SKM-1 (cell line): ENCODE measurements around the gene STPG3.

Experiments
- DNase-seq: peaks from one replicate; lab custom pipeline; 2025; ENCODE audit not compliant: unreplicated experiment; lab: John Stamatoyannopoulos, UW

STPG3 gene

DNA sequence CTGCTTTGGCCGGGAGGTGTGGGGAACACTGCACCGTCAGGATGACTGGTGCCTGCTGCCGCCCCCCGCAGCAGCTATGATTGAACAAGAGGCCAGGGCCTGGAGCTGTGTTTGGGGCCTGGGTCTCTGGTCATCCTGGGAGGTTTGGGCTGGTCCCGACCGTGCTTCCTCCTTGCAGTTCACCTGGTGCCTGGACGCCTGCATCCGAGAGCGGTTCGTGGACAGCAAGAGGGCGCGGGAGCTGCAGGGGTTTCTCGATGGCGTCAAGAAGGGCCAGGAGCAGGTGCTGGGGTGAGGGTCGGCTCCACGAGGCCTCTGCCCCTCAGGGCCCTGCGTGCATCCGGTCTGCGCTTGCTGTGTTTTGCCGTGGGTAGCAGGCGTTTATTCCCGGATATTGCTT, 13.0 kb downstream of the STPG3 start:
- no peak for DNase-seq

DNA sequence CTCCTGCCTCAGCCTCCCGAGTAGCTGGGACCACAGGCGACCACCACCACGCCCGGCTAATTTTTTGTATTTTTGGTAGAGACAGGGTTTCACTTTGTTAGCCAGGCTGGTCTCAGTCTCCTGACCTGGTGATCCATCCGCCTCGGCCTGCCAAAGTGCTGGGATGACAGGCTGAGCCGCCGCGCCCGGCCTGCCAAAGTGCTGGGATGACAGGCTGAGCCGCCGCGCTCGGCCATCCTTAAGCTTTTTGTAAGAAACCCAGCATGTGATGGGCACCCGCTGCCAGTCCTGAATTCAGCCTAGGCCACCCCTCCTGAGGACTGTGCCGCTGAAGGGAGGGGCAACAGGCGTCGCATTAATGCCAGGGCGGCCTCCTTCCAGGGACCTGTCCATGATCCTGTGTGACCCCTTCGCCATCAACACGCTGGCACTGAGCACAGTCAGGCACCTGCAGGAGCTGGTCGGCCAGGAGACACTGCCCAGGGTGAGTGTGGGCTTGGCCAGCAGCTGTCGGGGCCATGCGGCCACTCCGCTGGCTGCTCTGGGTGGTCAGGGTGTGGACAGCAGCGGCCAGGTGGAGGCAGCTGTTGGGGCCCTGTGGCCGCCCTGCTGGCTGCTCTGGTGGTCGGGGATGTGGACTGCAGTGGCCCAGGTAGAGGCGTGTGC, 14.5 kb downstream of the STPG3 start:
- DNase-seq = no peak

DNA sequence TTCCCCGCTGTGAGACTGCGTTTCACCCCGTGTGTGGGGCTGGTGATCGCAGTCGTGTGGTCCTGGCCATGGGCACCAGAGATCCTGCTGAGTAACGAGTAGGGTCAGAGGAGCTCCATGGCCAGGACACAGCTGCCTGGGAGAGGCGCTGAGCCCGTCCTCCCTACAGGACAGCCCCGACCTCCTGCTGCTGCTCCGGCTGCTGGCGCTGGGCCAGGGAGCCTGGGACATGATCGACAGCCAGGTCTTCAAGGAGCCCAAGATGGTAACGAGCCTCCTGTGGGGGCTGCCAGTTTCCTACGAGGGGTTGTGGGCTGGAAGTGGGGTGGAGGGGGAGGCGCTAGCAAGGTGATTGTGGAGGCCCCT, 15.1 kb downstream of the STPG3 start:
- DNase-seq = no peak

DNA sequence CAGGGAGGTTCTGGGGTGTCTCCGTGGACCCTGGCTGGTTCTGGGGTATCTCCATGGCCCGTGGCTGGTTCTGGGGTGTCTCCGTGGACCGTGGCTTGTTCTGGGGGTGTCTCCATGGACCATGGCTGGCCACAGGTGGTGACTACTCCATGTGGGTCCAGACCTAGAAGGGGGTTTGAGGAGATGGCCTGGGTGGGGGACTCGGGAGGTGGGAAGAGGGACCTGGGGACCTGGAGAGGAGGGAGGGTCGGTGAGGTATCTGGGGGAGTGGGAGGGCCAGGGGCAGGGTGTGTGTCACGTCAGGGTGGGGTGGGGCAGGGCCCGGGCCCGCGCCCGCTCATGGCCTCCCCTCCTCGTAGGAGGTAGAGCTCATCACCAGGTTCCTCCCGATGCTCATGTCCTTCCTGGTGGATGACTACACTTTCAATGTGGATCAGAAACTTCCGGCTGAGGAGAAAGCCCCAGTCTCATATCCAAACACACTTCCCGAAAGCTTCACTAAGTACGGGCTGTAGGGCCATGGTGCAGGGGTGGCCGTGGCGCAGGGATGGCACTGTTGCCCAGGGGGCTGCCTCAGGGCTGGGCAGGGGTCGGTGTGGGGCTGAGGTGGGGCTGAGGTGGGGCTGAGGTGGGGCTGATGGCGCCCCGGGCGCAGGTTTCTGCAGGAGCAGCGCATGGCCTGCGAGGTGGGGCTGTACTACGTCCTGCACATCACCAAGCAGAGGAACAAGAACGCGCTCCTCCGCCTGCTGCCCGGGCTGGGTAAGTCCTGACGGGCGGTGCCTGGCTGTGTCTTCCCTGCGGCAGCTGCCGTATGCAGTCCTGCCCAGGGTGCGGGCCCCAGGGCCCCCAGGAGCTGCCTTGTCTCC, 15.7 kb downstream of the STPG3 start:
- DNase-seq = no peak

DNA sequence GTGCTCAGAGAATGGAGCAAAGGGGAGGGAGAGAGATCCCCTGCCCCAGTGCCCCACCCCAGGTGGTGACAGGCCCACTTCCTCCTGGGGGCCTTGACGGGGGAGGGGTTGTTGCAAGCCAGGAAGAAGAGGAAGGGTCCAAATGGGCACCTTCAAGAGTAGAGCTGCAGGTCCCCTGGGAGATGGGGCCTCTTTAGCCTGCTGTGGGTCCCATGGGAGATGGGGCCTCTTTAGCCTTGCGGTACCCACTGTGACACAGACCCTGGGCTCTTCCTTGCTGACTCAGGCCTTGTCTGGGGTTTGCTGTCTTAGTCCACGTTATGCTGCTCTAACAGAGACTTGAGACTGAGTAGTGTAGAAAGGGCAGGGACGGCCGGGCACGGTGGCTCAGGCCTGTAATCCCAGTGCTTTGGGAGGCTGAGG, 16.9 kb downstream of the STPG3 start:
- DNase-seq = no peak

DNA sequence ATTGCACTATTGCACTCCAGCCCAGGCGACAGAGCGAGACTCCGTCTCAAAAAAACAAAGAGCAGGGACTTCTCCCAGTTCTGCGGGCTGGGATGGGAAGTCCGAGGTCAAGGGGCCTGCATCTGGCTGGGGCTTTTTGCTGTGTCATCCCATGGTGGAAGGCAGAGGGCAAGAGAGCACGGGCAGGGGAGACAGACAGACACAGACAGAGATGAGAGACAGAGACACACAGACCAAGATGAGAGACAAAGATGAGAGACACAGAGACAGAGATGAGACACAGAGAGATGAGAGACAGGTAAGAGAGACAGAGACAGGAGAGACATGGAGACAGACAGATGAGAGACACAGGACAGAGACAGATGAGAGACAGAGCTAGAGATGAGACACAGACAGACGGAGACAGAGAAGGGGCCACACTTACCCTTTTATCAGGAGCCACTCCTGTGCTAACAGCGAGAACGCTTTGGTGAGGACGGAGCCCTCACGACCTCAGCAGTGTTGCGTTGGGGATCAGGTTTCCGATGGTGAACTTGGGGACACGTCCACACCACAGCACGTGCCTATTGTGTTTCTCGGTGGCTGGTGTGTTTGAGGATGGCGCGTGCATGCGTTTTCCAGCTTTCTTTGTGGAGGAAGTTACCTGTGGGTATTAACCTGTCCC, 17.6 kb downstream of the STPG3 start:
- DNase-seq = no peak

DNA sequence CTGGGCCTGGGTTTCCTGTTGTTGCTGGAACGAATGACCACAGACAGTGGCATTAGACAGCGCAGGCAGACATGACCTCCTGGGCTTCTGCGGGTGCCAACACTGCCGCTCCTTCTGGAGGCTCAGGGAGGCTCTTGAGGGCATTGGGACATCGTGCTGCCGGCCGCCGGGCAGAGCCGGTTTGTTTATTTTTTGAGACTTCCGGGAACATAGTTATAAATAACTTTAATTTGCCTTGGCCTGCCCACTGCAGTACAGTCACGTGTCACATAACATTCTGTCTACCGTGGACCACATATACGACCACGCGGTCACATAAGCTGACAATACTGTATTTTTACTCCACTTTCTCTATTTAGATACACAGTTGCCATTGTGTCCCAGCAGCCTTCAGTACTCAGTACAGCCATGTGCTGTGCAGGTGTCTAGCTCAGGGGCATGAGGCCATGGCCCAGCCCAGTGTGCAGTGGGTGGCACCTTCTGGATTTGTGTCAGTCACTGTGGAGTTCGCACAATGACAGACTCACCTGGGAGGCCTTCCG, 18.2 kb downstream of the STPG3 start:
- no peak for DNase-seq

DNA sequence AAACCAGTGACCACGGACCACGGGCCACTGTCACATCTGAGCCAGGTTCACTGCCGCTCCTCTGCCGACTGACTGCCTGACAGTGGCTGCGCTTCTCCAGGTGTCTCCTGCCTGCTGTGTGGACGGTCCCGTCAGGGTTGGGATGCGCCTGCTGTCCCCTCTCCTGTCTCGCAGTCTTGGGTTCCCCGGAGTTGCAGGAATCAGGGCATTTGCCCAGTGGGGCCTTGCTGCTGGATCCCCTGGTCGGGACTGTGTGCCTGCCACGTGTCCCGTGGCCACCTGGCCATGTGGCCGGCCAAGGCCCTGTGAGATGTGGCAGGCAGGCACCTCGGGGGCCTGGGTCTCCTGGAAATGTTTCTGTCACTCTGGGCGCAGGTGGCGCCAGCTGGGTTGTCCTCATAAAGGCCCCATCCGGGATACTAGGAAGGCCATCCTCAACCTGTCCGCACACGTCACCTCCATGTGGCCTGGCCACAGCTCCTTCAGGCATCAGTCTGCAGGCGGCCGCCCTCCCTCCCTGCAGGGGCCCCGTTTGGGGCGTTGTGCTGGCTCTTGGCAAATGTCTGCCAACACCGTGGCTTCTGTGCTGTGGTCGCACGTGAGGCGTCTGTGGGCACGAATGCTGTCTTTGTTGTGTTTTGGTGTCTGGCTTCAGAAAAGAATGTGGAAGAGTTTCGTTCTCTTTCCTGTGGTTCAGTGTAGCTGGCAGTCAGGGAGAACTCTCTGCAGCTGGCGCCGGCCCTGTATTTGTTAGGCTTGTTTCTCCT, 20.0 kb downstream of the STPG3 start:
- no peak for DNase-seq

DNA sequence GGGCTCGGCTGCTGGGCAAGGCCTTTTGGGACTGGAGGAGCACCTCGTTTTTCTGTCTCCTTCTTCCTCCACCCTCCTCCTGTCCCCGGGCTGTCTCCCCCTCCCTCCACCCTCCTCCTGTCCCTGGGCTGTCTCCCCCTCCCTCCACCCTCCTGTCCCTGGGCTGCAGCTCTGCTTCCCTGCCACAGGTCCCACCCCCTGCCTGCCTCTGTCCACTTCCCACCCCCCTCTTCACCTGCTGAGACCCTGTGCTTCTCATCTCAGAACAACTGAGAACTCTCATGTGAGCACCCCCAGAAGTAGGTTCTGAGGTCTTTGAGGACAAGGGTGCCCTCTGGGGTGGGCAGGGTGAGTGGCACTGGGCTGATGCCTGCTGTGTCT, 20.6 kb downstream of the STPG3 start:
- no peak for DNase-seq

DNA sequence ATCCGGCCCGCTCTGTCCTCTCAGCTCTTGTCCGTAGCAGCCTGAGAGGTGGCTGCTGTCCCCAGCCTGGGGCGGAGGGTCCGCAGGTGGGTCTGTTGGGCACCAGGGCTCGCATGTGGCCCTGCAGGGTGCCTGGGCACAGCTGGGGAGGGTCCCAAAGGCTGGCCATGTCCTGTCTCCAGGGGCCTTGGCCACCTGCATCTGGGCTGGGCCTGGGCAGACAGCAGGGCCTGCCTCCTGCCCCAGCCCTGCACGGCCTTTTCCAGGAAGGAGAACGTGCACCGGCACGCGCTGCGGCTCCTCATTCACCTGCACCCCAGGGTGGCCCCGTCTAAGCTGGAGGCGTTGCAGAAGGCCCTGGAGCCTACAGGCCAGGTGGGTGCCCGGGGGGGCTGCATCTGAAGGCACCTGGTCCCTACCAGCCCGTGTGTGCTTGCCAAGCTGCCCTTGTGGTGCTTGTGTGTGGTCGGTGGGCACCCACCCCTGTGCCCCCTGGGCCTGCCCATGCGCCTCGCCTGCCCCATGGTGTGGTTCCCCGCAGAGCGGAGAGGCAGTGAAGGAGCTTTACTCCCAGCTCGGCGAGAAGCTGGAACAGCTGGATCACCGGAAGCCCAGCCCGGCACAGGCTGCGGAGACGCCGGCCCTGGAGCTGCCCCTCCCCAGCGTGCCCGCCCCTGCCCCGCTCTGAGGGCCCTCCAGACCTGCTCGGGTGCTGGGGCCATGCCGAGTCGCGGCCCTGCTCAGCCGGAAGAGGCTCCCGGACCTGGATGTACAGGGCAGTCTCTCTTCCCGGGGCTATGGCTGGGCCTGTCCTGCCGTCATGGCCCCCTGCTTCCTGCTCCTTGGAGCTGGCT, 21.4 kb downstream of the STPG3 start:
- no peak for DNase-seq

DNA sequence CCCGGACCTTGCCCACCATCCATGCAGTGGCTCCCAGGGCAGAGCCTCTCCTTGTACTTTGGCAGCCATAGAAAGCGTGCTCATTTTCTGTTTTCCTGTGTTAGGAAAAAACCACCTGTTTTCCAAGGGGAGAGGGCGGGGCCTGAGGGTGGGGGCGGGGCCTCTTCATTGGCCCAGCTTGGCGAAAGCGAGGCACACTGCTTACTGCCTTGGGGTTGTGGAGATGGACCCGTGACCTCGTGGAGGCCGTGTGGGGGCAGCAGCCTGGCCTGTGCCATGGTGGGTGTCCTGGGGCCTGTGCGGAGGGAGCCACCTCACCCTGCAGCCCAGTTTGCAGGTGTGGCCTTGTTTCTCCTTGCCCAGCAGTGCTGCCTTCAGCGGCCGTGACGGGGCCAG, 22.0 kb downstream of the STPG3 start:
- DNase-seq = no peak

DNA sequence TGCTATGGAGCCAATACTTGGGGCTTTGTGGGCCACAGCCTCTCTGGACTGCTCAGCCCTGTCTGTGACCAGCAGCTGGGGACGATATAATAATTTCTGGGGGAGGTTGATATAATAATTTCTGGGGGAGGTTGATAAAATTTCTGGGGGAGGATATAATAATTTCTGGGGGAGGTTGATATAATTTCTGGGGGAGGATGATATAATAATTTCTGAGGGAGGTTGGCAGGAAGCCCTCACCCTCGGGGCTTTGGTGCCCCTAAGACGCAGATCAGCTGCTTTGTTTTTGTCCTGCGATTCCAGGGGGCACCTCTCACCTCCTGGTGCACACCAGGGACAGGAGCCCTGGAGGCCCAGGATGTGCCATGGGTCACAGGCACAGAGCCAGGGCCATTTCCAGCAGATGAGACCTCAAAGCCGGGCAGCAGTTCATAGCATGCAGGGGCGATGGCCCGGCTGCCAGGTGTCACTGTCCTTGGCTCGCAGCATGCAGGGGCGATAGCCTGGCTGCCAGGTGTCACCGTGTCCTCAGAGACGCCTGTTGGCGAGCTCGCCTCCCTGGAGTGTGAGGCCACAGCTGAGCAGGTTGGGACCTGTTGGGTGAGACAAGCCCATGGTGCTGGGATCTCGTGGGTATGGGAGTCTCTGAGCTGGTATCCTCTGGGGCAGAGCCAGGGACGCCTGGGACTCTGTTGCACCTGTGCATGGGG, 22.7 kb downstream of the STPG3 start:
- no peak for DNase-seq

DNA sequence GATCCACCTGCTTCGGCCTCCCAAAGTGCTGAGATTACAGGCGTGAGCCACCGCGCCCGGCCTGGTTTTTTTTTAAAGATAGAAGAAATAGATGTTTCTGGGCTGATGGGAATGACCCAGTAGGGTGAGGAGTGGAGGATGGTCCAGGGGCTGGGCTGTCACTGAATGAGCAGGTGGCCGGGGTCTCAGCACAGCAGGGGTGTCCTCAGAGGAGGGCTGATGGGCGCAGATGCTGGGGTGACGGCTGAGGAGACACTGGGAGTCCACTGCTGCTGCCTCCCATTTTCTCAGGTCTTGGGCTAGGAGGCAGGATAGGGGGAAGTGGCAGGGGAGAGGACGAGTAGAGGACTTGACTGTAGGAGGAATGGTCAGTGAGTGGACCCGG, 24.1 kb downstream of the STPG3 start:
- no peak for DNase-seq

GRCh38 chr9:137275588-137276472, 24.7 kb downstream of the STPG3 start:
- no peak for DNase-seq

- peak; percentile 77 for DNase-seq
Observed at GRCh38 chr9:137276473-137277328, 25.6 kb downstream of the STPG3 start.

- peak; percentile 85 for DNase-seq
Observed at GRCh38 chr9:137277329-137278041, 26.4 kb downstream of the STPG3 start, which contains the start of gene TOR4A. TOR4A (plus strand) TSS chr9:137277726; CDS start chr9:137278690, 964 bp downstream.
